ENCODE measurements around the gene SIMC1. TPM values are rescaled to one million over a fixed set of nuclear protein-coding genes. Genes with fewer than 3 reads are reported as not detected.

Gene SIMC1
- total RNA-seq, 1 experiment from 2014 or later, result 6.5 TPM

DNA sequence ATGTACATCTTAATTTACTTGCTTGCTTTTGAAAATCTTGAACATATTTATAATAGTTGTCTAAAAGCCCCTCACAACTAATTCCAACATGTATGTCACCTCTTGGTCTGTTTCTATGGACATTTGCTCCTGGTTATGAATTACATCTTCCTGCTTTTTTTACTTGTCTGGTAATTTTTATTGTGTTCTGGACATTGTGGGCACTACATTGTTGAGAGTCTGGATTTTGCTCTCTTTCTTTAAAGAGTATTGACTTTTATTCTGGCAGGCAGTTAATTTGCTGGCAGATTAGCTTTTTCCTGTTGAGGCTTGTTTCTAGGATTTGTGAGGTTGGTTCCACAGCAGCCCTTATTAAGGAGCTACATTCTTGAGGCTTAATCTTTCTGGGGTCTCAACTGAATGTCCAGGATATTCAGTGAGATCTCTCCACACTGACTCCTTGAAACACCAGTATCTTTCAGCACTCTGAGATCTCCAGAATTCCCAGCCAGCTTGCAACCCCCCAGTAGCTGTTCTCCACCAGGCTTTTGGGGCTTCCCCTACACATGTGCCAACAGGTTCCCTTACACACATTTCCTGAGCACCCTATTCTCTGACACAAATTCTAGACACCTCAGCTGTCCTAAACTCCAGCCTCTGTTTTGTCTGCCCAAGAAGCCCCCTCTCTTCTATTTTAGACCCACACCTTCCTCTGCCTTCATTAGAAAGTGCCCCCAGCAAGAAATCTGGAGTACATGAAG, 96.0 kb downstream of the SIMC1 start:
- no peaks in the 10 kb centered on the region for H3K9me3 ChIP-seq (ENCODE audit: insufficient read depth, low read depth)
- no peaks in the 10 kb centered on the region for H3K27me3 ChIP-seq (ENCODE audit: insufficient read depth, low read depth)
- no peak overlapping the region for H3K27ac ChIP-seq
- no peak for TF ChIP-seq EZH2 (IDR thresholded peaks at IDR 0.05; ENCODE audit: low read depth)
- TF ChIP-seq, protein P1, sequence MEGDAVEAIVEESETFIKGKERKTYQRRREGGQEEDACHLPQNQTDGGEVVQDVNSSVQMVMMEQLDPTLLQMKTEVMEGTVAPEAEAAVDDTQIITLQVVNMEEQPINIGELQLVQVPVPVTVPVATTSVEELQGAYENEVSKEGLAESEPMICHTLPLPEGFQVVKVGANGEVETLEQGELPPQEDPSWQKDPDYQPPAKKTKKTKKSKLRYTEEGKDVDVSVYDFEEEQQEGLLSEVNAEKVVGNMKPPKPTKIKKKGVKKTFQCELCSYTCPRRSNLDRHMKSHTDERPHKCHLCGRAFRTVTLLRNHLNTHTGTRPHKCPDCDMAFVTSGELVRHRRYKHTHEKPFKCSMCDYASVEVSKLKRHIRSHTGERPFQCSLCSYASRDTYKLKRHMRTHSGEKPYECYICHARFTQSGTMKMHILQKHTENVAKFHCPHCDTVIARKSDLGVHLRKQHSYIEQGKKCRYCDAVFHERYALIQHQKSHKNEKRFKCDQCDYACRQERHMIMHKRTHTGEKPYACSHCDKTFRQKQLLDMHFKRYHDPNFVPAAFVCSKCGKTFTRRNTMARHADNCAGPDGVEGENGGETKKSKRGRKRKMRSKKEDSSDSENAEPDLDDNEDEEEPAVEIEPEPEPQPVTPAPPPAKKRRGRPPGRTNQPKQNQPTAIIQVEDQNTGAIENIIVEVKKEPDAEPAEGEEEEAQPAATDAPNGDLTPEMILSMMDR (conservative IDR thresholded peaks at IDR 0.05), result no peak
- no peaks in the 10 kb centered on the region for H4K20me1 ChIP-seq (ENCODE audit: insufficient read depth)
- no peaks in the 10 kb centered on the region for H3K4me1 ChIP-seq (replicated peaks; ENCODE audit: insufficient read depth)
- intact Hi-C loops (cut with micrococcal nuclease; ENCODE audit: unreplicated experiment), result no loop called here
- no peaks in the 10 kb centered on the region for H3K36me3 ChIP-seq (ENCODE audit: low read depth)
- CTCF ChIA-PET, result no interaction called here
- H3K9me2 ChIP-seq (ENCODE audit: insufficient read depth), result no peaks in the 10 kb centered on the region
- POLR2A ChIA-PET (ENCODE audit: unreplicated experiment), result no interaction called here
- no peak overlapping the region for H2AFZ ChIP-seq
- H3K79me2 ChIP-seq (ENCODE audit: low read depth), result no peaks in the 10 kb centered on the region
- no peak overlapping the region for H3K4me2 ChIP-seq
- H3K4me3 ChIP-seq, result no peak overlapping the region
- H3F3A ChIP-seq (ENCODE audit: insufficient read depth, low read depth), result 0 out of 2 replicates have a peak, but pooled peaks cover 6% of the 10 kb centered on the region
- no peak for DNase-seq
- no TSS peak for BruUV-seq (replicated peaks)

DNA sequence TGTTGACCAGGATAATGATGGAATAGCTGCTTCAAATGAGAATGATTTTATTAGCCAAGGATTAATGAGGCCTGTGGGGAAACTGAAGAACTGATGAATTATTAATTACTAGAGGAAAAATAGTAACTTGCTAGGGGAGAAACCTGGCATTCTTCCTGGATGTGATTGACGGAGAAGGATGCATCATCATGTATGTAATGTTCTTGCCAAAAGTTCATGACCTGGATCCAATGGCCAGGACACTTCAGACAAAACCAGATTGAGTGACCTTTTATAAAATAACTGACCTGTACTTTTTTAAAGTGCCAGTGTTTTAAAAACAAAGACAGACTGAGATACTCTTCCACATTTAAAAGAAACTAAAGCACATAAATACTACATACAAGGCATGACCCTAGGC, 99.7 kb downstream of the SIMC1 start:
- Histone ChIP-seq H3K4me3 (no peak overlapping the region), H3K27ac (no peak overlapping the region), H3K4me2 (no peak overlapping the region), H3K36me3 (ENCODE audit: low read depth) (no peaks in the 10 kb centered on the region), H3F3A (ENCODE audit: insufficient read depth, low read depth) (0 out of 2 replicates have a peak, but pooled peaks cover 6% of the 10 kb centered on the region), H3K9me2 (ENCODE audit: insufficient read depth) (no peaks in the 10 kb centered on the region), H3K9me3 (ENCODE audit: insufficient read depth, low read depth) (no peaks in the 10 kb centered on the region), H3K4me1 (replicated peaks; ENCODE audit: insufficient read depth) (no peaks in the 10 kb centered on the region), H3K27me3 (ENCODE audit: insufficient read depth, low read depth) (no peaks in the 10 kb centered on the region), H3K79me2 (ENCODE audit: low read depth) (no peaks in the 10 kb centered on the region), H4K20me1 (ENCODE audit: insufficient read depth) (no peaks in the 10 kb centered on the region), H2AFZ (no peak overlapping the region)
- intact Hi-C loops (cut with micrococcal nuclease; ENCODE audit: unreplicated experiment), result no loop called here
- no peak for DNase-seq
- POLR2A ChIA-PET (ENCODE audit: unreplicated experiment), result no interaction called here
- CTCF ChIA-PET, result no interaction called here
- TF ChIP-seq, protein P1 (conservative IDR thresholded peaks at IDR 0.05), result no peak
- no peak for TF ChIP-seq EZH2 (IDR thresholded peaks at IDR 0.05; ENCODE audit: low read depth)
- BruUV-seq (replicated peaks), result no TSS peak

DNA sequence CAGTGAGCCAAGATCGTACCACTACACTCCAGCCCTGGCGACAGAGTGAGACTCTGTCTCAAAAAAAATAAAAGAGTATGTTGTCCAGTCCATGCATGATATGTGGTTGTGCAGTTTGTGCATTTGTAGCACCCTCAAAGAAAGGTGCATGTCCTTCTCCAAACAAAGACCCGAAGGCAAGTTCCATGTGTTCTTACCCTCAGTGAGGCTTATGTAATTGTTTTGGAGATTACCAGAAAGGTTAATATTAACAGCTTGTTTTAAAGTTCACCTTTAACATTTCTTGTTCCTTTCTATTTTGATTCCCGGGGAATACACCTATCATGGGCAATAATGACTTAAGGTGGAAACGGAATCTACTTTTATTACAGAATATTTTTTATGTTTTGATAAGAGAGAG, 101.1 kb downstream of the SIMC1 start:
- TF ChIP-seq, protein P1 (conservative IDR thresholded peaks at IDR 0.05), result no peak
- no peak for TF ChIP-seq EZH2 (IDR thresholded peaks at IDR 0.05; ENCODE audit: low read depth)
- no peaks in the 10 kb centered on the region for H3K4me1 ChIP-seq (replicated peaks; ENCODE audit: insufficient read depth)
- no peaks in the 10 kb centered on the region for H3K9me2 ChIP-seq (ENCODE audit: insufficient read depth)
- no peak overlapping the region for H3K4me2 ChIP-seq
- ChIA-PET POLR2A (ENCODE audit: unreplicated experiment) (no interaction called here), CTCF (no interaction called here)
- no peak overlapping the region for H3K27ac ChIP-seq
- H3K27me3 ChIP-seq (ENCODE audit: insufficient read depth, low read depth), result no peaks in the 10 kb centered on the region
- H3K4me3 ChIP-seq, result no peak overlapping the region
- no peak overlapping the region for H2AFZ ChIP-seq
- H3F3A ChIP-seq (ENCODE audit: insufficient read depth, low read depth), result no peaks in the 10 kb centered on the region
- no peaks in the 10 kb centered on the region for H3K36me3 ChIP-seq (ENCODE audit: low read depth)
- no peaks in the 10 kb centered on the region for H4K20me1 ChIP-seq (ENCODE audit: insufficient read depth)
- DNase-seq, result no peak
- no peaks in the 10 kb centered on the region for H3K9me3 ChIP-seq (ENCODE audit: insufficient read depth, low read depth)
- BruUV-seq (replicated peaks), result no TSS peak
- intact Hi-C loops (cut with micrococcal nuclease; ENCODE audit: unreplicated experiment), result no loop called here
- H3K79me2 ChIP-seq (ENCODE audit: low read depth), result no peaks in the 10 kb centered on the region

All from PC-9 (cell line).